OCI-LY3 (cell line): ENCODE measurements around the gene PTRH1.

Experiments
- H2AFZ ChIP-seq: fragments of 200-600, 300-600 bp; shearing (Covaris generic); 2 replicates; pipeline ENCODE4 v1.6.0; 2014; ENCODE audit warnings: antibody characterized with exemption, low read depth, low read length
- H3K27ac ChIP-seq: fragments of 200-600, 300-600 bp; sonication (generic); 2 replicates; pipeline ENCODE4 v1.5.1; 2014; ENCODE audit warnings: mild to moderate bottlenecking, low read length, moderate library complexity, mixed read lengths
- H3K27me3 ChIP-seq: fragments of 200-600, 300-600 bp; sonication (generic); 2 replicates; pipeline ENCODE4 v1.6.1; 2014; ENCODE audit warnings: low read depth, low read length, mixed read lengths
- H3K36me3 ChIP-seq: fragments of 200-600, 300-600 bp; sonication (generic); replicated peaks from 2 replicates; pipeline ENCODE3; 2014; ENCODE audit warnings: low read depth, low read length, mixed read lengths
- H3K4me1 ChIP-seq: fragments of 300-600, 200-600 bp; sonication (generic); 2 replicates; pipeline ENCODE4 v1.6.1; 2014; ENCODE audit warnings: low read length, mixed read lengths
- H3K4me2 ChIP-seq: fragments of 200-600, 300-600 bp; sonication (generic); 2 replicates; pipeline ENCODE4 v1.6.1; 2014; ENCODE audit warnings: low read length, mixed read lengths
- H3K4me3 ChIP-seq: fragments of 300-600, 200-600 bp; sonication (generic); 2 replicates; pipeline ENCODE4 v1.5.1; 2014; ENCODE audit warnings: antibody characterized with exemption, mild to moderate bottlenecking, low read length, moderate library complexity
- H3K79me2 ChIP-seq: fragments of 300-600, 200-600 bp; shearing (Covaris generic); 2 replicates; pipeline ENCODE4 v1.6.1; 2014; ENCODE audit warnings: mild to moderate bottlenecking, low read length, mixed read lengths
- H3K9ac ChIP-seq: fragments of 300-600, 200-600 bp; shearing (Covaris generic); 2 replicates; pipeline ENCODE4 v1.6.0; 2014; ENCODE audit warnings: mild to moderate bottlenecking, low read length, moderate library complexity
- H3K9me3 ChIP-seq: fragments of 200-600, 300-600 bp; shearing (Covaris generic); 2 replicates; pipeline ENCODE4 v1.6.1; 2014; ENCODE audit warnings: low read length, mixed read lengths; ENCODE audit not compliant: insufficient read depth
- H4K20me1 ChIP-seq: fragments of 200-600, 300-600 bp; sonication (generic); 2 replicates; pipeline ENCODE4 v1.6.1; 2016; ENCODE audit warnings: low read length, mixed read lengths; ENCODE audit not compliant: insufficient read depth
- CTCF ChIP-seq: fragments of 200-600, 300-600 bp; sonication (generic); IDR thresholded peaks from 2 replicates; pipeline ENCODE4 v1.5.1; 2014; ENCODE audit warnings: antibody characterized with exemption, low read length, low read depth
- EZH2phosphoT487 ChIP-seq: fragments of 200-600 bp; shearing (Covaris generic); IDR thresholded peaks from 2 replicates; pipeline ENCODE4 v1.6.1; 2018; ENCODE audit warnings: antibody characterized with exemption, mixed run types, low read depth

Gene PTRH1

GRCh38 chr9:127712371-127712770 is 3.1 kb downstream of the PTRH1 start:
- no peaks in the 10 kb centered on the region; the same call in 1 of the 2 replicates for H4K20me1 ChIP-seq
- no peaks in the 10 kb centered on the region for H3K27me3 ChIP-seq
- no peak overlapping the region for H3K4me2 ChIP-seq
- H3K27ac ChIP-seq: no peak overlapping the region
- no peaks in the 10 kb centered on the region for H3K79me2 ChIP-seq
- H3K4me1 ChIP-seq: peaks cover 8% of the 10 kb centered on the region
- H3K9ac ChIP-seq: no peak overlapping the region
- no peak overlapping the region for H2AFZ ChIP-seq
- no peaks in the 10 kb centered on the region for H3K36me3 ChIP-seq
- H3K9me3 ChIP-seq: no peaks in the 10 kb centered on the region
- H3K4me3 ChIP-seq: no peak overlapping the region
- TF ChIP-seq CTCF (no peak), EZH2phosphoT487 (no peak)

GRCh38 chr9:127711831-127712274 is 3.6 kb downstream of the PTRH1 start:
- H3K27me3 ChIP-seq: no peaks in the 10 kb centered on the region
- no peaks in the 10 kb centered on the region for H3K36me3 ChIP-seq
- no peak overlapping the region for H2AFZ ChIP-seq
- H3K4me3 ChIP-seq: no peak overlapping the region
- H4K20me1 ChIP-seq: no peaks in the 10 kb centered on the region; the same call in 1 of the 2 replicates
- H3K9me3 ChIP-seq: no peaks in the 10 kb centered on the region
- H3K79me2 ChIP-seq: no peaks in the 10 kb centered on the region
- H3K9ac ChIP-seq: no peak overlapping the region
- no peak overlapping the region for H3K27ac ChIP-seq
- no peak for TF ChIP-seq EZH2phosphoT487
- no peak for TF ChIP-seq CTCF
- H3K4me2 ChIP-seq: no peak overlapping the region
- H3K4me1 ChIP-seq: peaks cover 8% of the 10 kb centered on the region

- no peak overlapping the region for H3K27ac ChIP-seq
- no peaks in the 10 kb centered on the region for H3K9me3 ChIP-seq
- no peaks in the 10 kb centered on the region for H3K79me2 ChIP-seq
- H3K36me3 ChIP-seq: no peaks in the 10 kb centered on the region
- H3K27me3 ChIP-seq: no peaks in the 10 kb centered on the region
- H2AFZ ChIP-seq: no peak overlapping the region
- H3K4me3 ChIP-seq: no peak overlapping the region
- peaks cover 7% of the 10 kb centered on the region for H3K4me1 ChIP-seq
- TF ChIP-seq EZH2phosphoT487: no peak
- no peak for TF ChIP-seq CTCF
- no peak overlapping the region for H3K9ac ChIP-seq
- H3K4me2 ChIP-seq: no peak overlapping the region
- H4K20me1 ChIP-seq: no peaks in the 10 kb centered on the region; the same call in 1 of the 2 replicates
Measured at GRCh38 chr9:127711226-127711701, 4.2 kb downstream of the PTRH1 start.

- H3K9me3 ChIP-seq: no peaks in the 10 kb centered on the region
- H2AFZ ChIP-seq: no peak overlapping the region
- H3K4me1 ChIP-seq: peaks cover 4% of the 10 kb centered on the region
- no peaks in the 10 kb centered on the region for H3K27me3 ChIP-seq
- no peaks in the 10 kb centered on the region for H3K36me3 ChIP-seq
- no peak overlapping the region for H3K9ac ChIP-seq
- no peak overlapping the region for H3K4me3 ChIP-seq
- TF ChIP-seq EZH2phosphoT487 (no peak), CTCF (no peak)
- no peaks in the 10 kb centered on the region for H3K79me2 ChIP-seq
- no peaks in the 10 kb centered on the region; the same call in 1 of the 2 replicates for H4K20me1 ChIP-seq
- no peak overlapping the region for H3K4me2 ChIP-seq
- no peak overlapping the region for H3K27ac ChIP-seq
Measured at GRCh38 chr9:127710204-127710783, 5.2 kb downstream of the PTRH1 start.
